MCF 10A (cell line): ENCODE data around the gene TMEM135. TPM values are rescaled to one million over a fixed set of nuclear protein-coding genes. Genes with fewer than 3 reads are reported as not detected.

Source experiments
- BruUV-seq: library from RNA; stranded (reverse); fragments of 400-500 nt; replicated peaks from 2 replicates; lab custom pipeline; 2021; lab: Mats Ljungman, UMichigan
- CTCF ChIA-PET: fragments of 300-600 bp; sonication (Branson Sonifier 250); formaldehyde crosslinking; extraction: SDS; loops from one replicate; lab custom pipeline; 2021; ENCODE audit warnings: antibody characterized with exemption, inconsistent platforms; lab: Yijun Ruan, JAX
- POLR2A ChIA-PET: fragments of 300-600, 350-650 bp; sonication (Branson Sonifier 250); formaldehyde crosslinking; extraction: SDS; loops from one replicate; lab custom pipeline; 2020; ENCODE audit warnings: antibody characterized with exemption, inconsistent platforms; lab: Yijun Ruan, JAX
- DNase-seq: peaks from one replicate; pipeline ENCODE4 v3.0.0-alpha.2; 2018; ENCODE audit not compliant: unreplicated experiment
- H3K27ac Mint-ChIP-seq: one replicate; pipeline ENCODE4 v1.8.0; 2022; ENCODE audit warnings: mild to moderate bottlenecking, low read depth, mixed read lengths; ENCODE audit not compliant: unreplicated experiment
- H3K27me3 Mint-ChIP-seq: one replicate; pipeline ENCODE4 v1.8.0; 2022; ENCODE audit warnings: mixed read lengths; ENCODE audit not compliant: insufficient read depth, unreplicated experiment
- H3K36me3 Mint-ChIP-seq: one replicate; pipeline ENCODE4 v1.8.0; 2022; ENCODE audit warnings: mild to moderate bottlenecking, moderate library complexity, mixed read lengths; ENCODE audit not compliant: insufficient read depth, unreplicated experiment
- H3K4me1 Mint-ChIP-seq: one replicate; pipeline ENCODE4 v1.8.0; 2022; ENCODE audit warnings: mixed read lengths; ENCODE audit not compliant: insufficient read depth, unreplicated experiment
- H3K4me3 Mint-ChIP-seq: one replicate; pipeline ENCODE4 v1.8.0; 2022; ENCODE audit warnings: mild to moderate bottlenecking, moderate library complexity, mixed read lengths; ENCODE audit not compliant: unreplicated experiment
- H3K9me3 Mint-ChIP-seq: one replicate; pipeline ENCODE4 v1.8.0; 2022; ENCODE audit warnings: mixed read lengths; ENCODE audit not compliant: unreplicated experiment
- intact Hi-C: fragments of 100-400 bp; cut with micrococcal nuclease; formaldehyde crosslinking; loops from 2 replicates; pipeline ENCODE4 v1.14.1; 2022
- total RNA-seq: library from RNA; stranded (reverse); gene quantifications from 2 replicates; pipeline ENCODE4 v1.2.3, GENCODE V29; 2022
- TF ChIP-seq, protein P1 (sequence below): fragments of 200-600 bp; IDR thresholded peaks from one replicate; pipeline ENCODE4 v1.8.0; 2022; ENCODE audit warnings: antibody characterized with exemption, mild to moderate bottlenecking; ENCODE audit not compliant: unreplicated experiment

Gene TMEM135
- total RNA-seq, 1 experiment from 2014 or later: 10.7 TPM

DNA sequence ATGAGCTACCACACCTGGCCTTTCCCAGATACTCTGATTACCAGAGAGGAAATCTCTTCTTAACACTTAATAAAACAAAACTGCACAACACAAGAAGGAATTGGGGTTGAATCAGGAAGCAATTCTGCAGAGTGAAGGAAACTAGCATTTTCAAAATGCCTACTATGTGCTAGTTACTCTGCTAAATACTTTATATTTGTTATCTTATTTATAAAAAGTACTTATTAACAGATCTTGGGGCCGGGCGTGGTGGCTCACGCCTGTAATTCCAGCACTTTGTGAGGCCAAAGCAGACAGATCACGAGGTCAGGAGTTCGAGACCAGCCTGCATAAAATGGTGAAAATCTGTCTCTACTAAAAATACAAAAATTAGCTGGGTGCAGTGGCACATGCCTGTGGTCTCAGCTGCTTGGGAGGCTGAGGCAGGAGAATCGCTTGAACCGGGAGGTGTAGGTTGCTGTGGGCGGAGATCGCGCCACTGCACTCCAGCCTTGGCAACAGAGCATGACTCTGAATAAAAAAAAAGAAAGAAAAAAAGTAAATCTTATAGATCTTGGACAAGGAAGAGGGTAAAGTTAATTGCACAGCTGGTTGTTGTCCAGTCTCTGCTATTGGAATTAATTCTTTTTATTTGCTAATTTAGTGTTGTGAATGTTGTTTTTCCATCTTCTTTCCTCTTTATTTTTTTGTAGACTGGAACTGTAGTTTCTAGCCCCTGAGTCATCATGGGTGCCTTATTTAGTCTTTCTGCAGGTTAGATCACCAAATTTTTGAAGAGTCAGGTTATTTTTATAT lies 22.1 kb downstream of the TMEM135 start:
- Mint-ChIP-seq H3K9me3 (no peaks in the 10 kb centered on the region), H3K27me3 (no peaks in the 10 kb centered on the region), H3K27ac (no peak overlapping the region), H3K4me1 (peaks cover 7% of the 10 kb centered on the region), H3K36me3 (no peaks in the 10 kb centered on the region), H3K4me3 (no peak overlapping the region)
- POLR2A ChIA-PET: no interaction called here
- BruUV-seq: no TSS peak
- intact Hi-C loops: no loop called here
- CTCF ChIA-PET: interaction anchor here (0.5 to 0.8 kb wide), 2 partner anchors 14 to 121 kb away, joined by 3 to 4 read pairs; no protein-coding TSS in a partner anchor
- TF ChIP-seq, protein P1, sequence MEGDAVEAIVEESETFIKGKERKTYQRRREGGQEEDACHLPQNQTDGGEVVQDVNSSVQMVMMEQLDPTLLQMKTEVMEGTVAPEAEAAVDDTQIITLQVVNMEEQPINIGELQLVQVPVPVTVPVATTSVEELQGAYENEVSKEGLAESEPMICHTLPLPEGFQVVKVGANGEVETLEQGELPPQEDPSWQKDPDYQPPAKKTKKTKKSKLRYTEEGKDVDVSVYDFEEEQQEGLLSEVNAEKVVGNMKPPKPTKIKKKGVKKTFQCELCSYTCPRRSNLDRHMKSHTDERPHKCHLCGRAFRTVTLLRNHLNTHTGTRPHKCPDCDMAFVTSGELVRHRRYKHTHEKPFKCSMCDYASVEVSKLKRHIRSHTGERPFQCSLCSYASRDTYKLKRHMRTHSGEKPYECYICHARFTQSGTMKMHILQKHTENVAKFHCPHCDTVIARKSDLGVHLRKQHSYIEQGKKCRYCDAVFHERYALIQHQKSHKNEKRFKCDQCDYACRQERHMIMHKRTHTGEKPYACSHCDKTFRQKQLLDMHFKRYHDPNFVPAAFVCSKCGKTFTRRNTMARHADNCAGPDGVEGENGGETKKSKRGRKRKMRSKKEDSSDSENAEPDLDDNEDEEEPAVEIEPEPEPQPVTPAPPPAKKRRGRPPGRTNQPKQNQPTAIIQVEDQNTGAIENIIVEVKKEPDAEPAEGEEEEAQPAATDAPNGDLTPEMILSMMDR: no peak
- no peak for DNase-seq

DNA sequence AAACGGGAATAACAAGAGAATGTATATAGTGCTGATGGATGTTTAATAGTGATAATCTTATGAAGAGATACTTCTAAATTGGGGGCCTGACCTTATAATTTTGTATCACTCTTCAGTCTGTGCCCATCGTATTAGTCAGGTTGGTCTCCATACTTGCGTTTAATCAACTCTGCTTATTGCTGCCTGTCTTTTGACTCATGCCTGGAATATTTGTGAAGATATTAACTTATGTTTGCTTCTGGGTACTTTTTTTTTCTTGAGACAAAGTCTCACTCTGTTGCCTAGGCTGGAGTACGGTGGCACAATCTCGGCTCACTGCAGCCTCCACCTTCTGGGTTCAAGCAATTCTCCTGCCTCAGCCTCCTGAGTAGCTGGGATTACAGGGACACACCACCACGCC lies 24.0 kb downstream of the TMEM135 start:
- Mint-ChIP-seq H3K27me3 (no peaks in the 10 kb centered on the region), H3K9me3 (no peaks in the 10 kb centered on the region), H3K4me3 (no peak overlapping the region), H3K4me1 (peaks cover 7% of the 10 kb centered on the region), H3K27ac (no peak overlapping the region), H3K36me3 (no peaks in the 10 kb centered on the region)
- CTCF ChIA-PET: no interaction called here
- BruUV-seq: no TSS peak
- DNase-seq: no peak
- POLR2A ChIA-PET: no interaction called here
- intact Hi-C loops: no loop called here
- TF ChIP-seq, protein P1: no peak

DNA sequence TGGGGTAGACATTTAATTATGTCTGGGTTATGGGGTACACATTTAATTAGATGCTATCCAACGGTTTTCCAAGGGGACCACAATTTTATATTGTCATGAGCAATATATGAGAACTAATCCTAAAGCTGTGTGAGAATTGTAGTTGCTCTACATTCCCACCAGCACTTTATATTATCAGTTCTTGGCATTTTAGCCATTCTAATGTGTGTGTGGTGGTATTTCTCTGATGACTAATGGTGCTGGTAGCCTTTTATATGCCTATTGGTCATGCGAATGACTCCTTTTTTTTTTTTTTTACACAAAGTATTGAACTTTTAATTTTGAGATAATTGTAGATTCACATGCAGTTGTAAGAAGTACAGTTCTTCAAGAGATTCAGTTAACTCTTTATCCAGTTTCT lies 26.2 kb downstream of the TMEM135 start:
- POLR2A ChIA-PET: interaction anchor here (0.9 kb wide), 1 partner anchor 25 kb away, joined by 4 read pairs; no protein-coding TSS in a partner anchor
- TF ChIP-seq, protein P1: no peak
- peaks cover 7% of the 10 kb centered on the region for H3K4me1 Mint-ChIP-seq
- H3K27me3 Mint-ChIP-seq: no peaks in the 10 kb centered on the region
- intact Hi-C loops: no loop called here
- DNase-seq: no peak
- no peak overlapping the region for H3K27ac Mint-ChIP-seq
- CTCF ChIA-PET: no interaction called here
- no peaks in the 10 kb centered on the region for H3K9me3 Mint-ChIP-seq
- no TSS peak for BruUV-seq
- H3K36me3 Mint-ChIP-seq: no peaks in the 10 kb centered on the region
- no peak overlapping the region for H3K4me3 Mint-ChIP-seq

DNA sequence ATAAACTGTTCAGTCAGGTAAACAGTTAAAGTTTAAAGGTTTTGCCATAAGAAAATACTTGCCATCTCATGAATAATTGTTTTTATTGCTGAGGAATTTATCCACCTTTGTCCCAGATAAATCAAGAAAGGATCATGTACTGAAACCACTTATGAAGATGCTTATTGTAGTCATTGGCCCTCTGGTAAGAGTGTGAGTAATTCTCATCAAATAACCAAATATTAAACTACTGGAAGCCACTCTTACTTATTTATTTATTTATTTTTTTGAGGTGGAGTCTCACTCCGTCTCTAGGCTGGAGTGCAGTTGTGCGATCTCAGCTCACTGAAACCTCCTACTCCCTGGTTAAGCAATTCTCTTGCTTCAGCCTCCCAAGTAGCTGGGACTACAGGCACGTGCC lies 35.1 kb downstream of the TMEM135 start:
- Mint-ChIP-seq H3K4me3 (no peak overlapping the region), H3K9me3 (no peaks in the 10 kb centered on the region), H3K27me3 (no peaks in the 10 kb centered on the region), H3K4me1 (no peaks in the 10 kb centered on the region), H3K27ac (no peak overlapping the region), H3K36me3 (peaks cover 12% of the 10 kb centered on the region)
- ChIA-PET CTCF (interaction anchor here (1.4 to 1.6 kb wide), 2 partner anchors 13 to 24 kb away, joined by 3 to 4 read pairs; no protein-coding TSS in a partner anchor), POLR2A (no interaction called here)
- TF ChIP-seq, protein P1: no peak
- intact Hi-C loops: no loop called here
- BruUV-seq: no TSS peak
- DNase-seq: no peak
